Measurements from ENCODE around the gene CLUH. TPM values are rescaled to one million over a fixed set of nuclear protein-coding genes. Genes with fewer than 3 reads are reported as not detected.

CLUH gene
- total and polyA plus RNA-seq, 2 experiments from 2014 or later = 45.5 to 50.2 TPM

- H3K4me2 ChIP-seq = no peak overlapping the region
- no peaks in the 10 kb centered on the region for H3K79me2 ChIP-seq
- no peaks in the 10 kb centered on the region for H3K9me2 ChIP-seq (replicated peaks; ENCODE audit: insufficient read depth)
- no peak for DNase-seq (ENCODE audit: low spot score)
- H3K27ac ChIP-seq = no peak overlapping the region
- H4K20me1 ChIP-seq (ENCODE audit: insufficient read depth, poor library complexity, severe bottlenecking) = no peaks in the 10 kb centered on the region
- no peak overlapping the region for H2AFZ ChIP-seq
- H3K9me3 ChIP-seq (ENCODE audit: low read depth) = no peaks in the 10 kb centered on the region
- no peak overlapping the region for H3K4me3 ChIP-seq
- 97% methylated on average over 37 of the region's 37 CpGs for WGBS (ENCODE audit: low lambda C conversion rate, missing lambda C conversion rate)
- no peaks in the 10 kb centered on the region for H3K27me3 ChIP-seq
- TF ChIP-seq EZH2phosphoT487 (IDR thresholded peaks at IDR 0.05; ENCODE audit: low read depth, severe bottlenecking, unreplicated experiment) (no peak), CTCF (IDR thresholded peaks at IDR 0.05; ENCODE audit: poor library complexity) (no peak), EZH2 (IDR thresholded peaks at IDR 0.05; ENCODE audit: borderline replicate concordance) (no peak)
- H3K4me1 ChIP-seq (ENCODE audit: insufficient read depth) = peaks cover 3% of the 10 kb centered on the region
- H3K36me3 ChIP-seq (replicated peaks; ENCODE audit: insufficient read depth, low read depth) = no peaks in the 10 kb centered on the region
Measured at GRCh38 chr17:2693561-2694380, 17.8 kb downstream of the CLUH start.

- no peak overlapping the region for H2AFZ ChIP-seq
- no peaks in the 10 kb centered on the region for H4K20me1 ChIP-seq (ENCODE audit: insufficient read depth, poor library complexity, severe bottlenecking)
- H3K9me2 ChIP-seq (replicated peaks; ENCODE audit: insufficient read depth) = no peaks in the 10 kb centered on the region
- DNase-seq (ENCODE audit: low spot score) = no peak
- TF ChIP-seq EZH2phosphoT487 (IDR thresholded peaks at IDR 0.05; ENCODE audit: low read depth, severe bottlenecking, unreplicated experiment) = no peak
- no peak for TF ChIP-seq CTCF (IDR thresholded peaks at IDR 0.05; ENCODE audit: poor library complexity)
- TF ChIP-seq EZH2 (IDR thresholded peaks at IDR 0.05; ENCODE audit: borderline replicate concordance) = no peak
- H3K27me3 ChIP-seq = no peaks in the 10 kb centered on the region
- peaks cover 5% of the 10 kb centered on the region for H3K4me1 ChIP-seq (ENCODE audit: insufficient read depth)
- no peaks in the 10 kb centered on the region for H3K9me3 ChIP-seq (ENCODE audit: low read depth)
- no peaks in the 10 kb centered on the region for H3K79me2 ChIP-seq
- no peak overlapping the region for H3K4me2 ChIP-seq
- no peaks in the 10 kb centered on the region for H3K36me3 ChIP-seq (replicated peaks; ENCODE audit: insufficient read depth, low read depth)
- H3K4me3 ChIP-seq = no peak overlapping the region
- WGBS (ENCODE audit: low lambda C conversion rate, missing lambda C conversion rate) = 96% methylated on average over 14 of the region's 14 CpGs
- H3K27ac ChIP-seq = no peak overlapping the region
Measured at GRCh38 chr17:2692781-2693135, 18.8 kb downstream of the CLUH start.

DNA sequence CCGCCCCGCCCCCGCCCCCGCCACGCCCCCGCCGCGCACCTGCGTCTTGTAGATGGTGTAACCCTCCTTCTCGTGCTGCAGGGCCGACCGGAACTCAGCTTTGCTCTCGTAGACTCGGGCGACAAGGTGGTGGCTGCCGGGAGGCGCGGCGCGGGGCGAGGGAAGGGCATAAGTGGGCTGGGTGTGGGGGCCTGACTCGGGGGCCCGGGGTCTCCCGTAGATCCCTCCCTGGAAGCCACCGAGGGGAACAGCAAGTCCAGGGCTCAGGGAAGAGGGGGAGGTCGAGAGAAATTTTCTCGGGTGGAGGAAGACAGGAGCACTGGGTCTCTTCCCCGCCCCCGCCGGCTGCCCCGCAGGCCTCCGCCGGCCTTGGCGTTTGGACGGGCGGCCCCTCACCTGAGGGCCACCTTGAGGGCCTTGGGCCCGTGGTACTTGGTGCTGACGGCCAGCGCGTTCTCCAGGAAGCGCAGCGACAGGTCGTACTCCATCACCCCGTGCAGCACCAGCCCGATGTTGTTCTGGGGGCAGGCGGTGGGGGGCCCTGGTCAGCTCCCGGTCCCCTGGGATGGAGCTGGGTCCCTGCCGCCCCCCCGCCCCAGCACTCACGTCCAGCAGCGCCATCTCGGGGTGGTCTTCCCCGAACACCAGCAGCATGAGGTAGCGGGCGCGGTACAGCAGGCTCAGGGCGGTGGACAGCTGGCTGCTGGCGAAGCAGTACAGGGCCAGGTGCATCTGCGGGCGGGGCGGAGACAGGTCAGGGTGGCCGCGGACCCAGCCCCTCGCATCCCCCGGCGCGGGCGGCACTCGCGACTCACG is 19.4 kb downstream of the CLUH start:
- H4K20me1 ChIP-seq (ENCODE audit: insufficient read depth, poor library complexity, severe bottlenecking) = no peaks in the 10 kb centered on the region
- H3K27me3 ChIP-seq = no peaks in the 10 kb centered on the region
- no peak for DNase-seq (ENCODE audit: low spot score)
- no peak overlapping the region for H3K4me3 ChIP-seq
- no peaks in the 10 kb centered on the region for H3K79me2 ChIP-seq
- no peaks in the 10 kb centered on the region for H3K9me3 ChIP-seq (ENCODE audit: low read depth)
- H3K9me2 ChIP-seq (replicated peaks; ENCODE audit: insufficient read depth) = no peaks in the 10 kb centered on the region
- TF ChIP-seq EZH2 (IDR thresholded peaks at IDR 0.05; ENCODE audit: borderline replicate concordance) = no peak
- no peak for TF ChIP-seq EZH2phosphoT487 (IDR thresholded peaks at IDR 0.05; ENCODE audit: low read depth, severe bottlenecking, unreplicated experiment)
- no peak overlapping the region for H3K4me2 ChIP-seq
- H3K27ac ChIP-seq = no peak overlapping the region
- H3K4me1 ChIP-seq (ENCODE audit: insufficient read depth) = peaks cover 5% of the 10 kb centered on the region
- WGBS (ENCODE audit: low lambda C conversion rate, missing lambda C conversion rate) = 98% methylated on average over 25 of the region's 71 CpGs
- H3K36me3 ChIP-seq (replicated peaks; ENCODE audit: insufficient read depth, low read depth) = no peaks in the 10 kb centered on the region
- H2AFZ ChIP-seq = no peak overlapping the region
